Nephron progenitor cell (in vitro differentiated cells): Measurements from ENCODE around the gene SEBOX.

ENCODE experiments used
- DNase-seq: peaks from one replicate; pipeline ENCODE4 v3.0.0; 2021
- H3K27ac Mint-ChIP-seq: 2 replicates; pipeline ENCODE4 v1.8.0; 2021; ENCODE audit warnings: mild to moderate bottlenecking, moderate library complexity, mixed read lengths
- H3K27me3 Mint-ChIP-seq: 2 replicates; pipeline ENCODE4 v1.8.0; 2021; ENCODE audit warnings: mild to moderate bottlenecking, low read depth, mixed read lengths; ENCODE audit not compliant: poor library complexity
- H3K36me3 Mint-ChIP-seq: 2 replicates; pipeline ENCODE4 v1.8.0; 2021; ENCODE audit warnings: low read depth, mixed read lengths
- H3K4me1 Mint-ChIP-seq: 2 replicates; pipeline ENCODE4 v1.8.0; 2021; ENCODE audit warnings: mixed read lengths
- H3K4me3 Mint-ChIP-seq: 2 replicates; pipeline ENCODE4 v1.8.0; 2021; ENCODE audit warnings: mild to moderate bottlenecking, moderate library complexity, mixed read lengths
- H3K9me3 Mint-ChIP-seq: 2 replicates; pipeline ENCODE4 v1.8.0; 2021; ENCODE audit warnings: mild to moderate bottlenecking, moderate library complexity, mixed read lengths
- CTCF ChIP-seq: fragments of 200-600 bp; sonication (generic); IDR thresholded peaks from 2 replicates; pipeline ENCODE4 v1.5.0; 2021; ENCODE audit warnings: antibody characterized with exemption

The SEBOX gene

GRCh38 chr17:28327709-28328108 lies 37.3 kb downstream of the SEBOX start:
- Mint-ChIP-seq H3K9me3 (no peaks in the 10 kb centered on the region), H3K4me3 (no peak overlapping the region), H3K27ac (peak overlapping the region; percentile 63), H3K4me1 (peaks cover 30% of the 10 kb centered on the region), H3K36me3 (peaks cover 32% of the 10 kb centered on the region), H3K27me3 (peaks cover 3% of the 10 kb centered on the region)
- no peak for TF ChIP-seq CTCF
- DNase-seq = no peak

- no peak for DNase-seq
- Mint-ChIP-seq H3K27me3 (no peaks in the 10 kb centered on the region), H3K9me3 (no peaks in the 10 kb centered on the region), H3K4me1 (peaks cover 36% of the 10 kb centered on the region), H3K36me3 (peaks cover 37% of the 10 kb centered on the region), H3K4me3 (no peak overlapping the region), H3K27ac (no peak overlapping the region)
- TF ChIP-seq CTCF = no peak
Measured at GRCh38 chr17:28327031-28327607, 37.9 kb downstream of the SEBOX start.

- peaks cover 45% of the 10 kb centered on the region for H3K36me3 Mint-ChIP-seq
- peaks cover 45% of the 10 kb centered on the region for H3K4me1 Mint-ChIP-seq
- no peak for TF ChIP-seq CTCF
- DNase-seq = no peak
- H3K27me3 Mint-ChIP-seq = no peaks in the 10 kb centered on the region
- peak overlapping the region; percentile 46 for H3K27ac Mint-ChIP-seq
- no peak overlapping the region for H3K4me3 Mint-ChIP-seq
- no peaks in the 10 kb centered on the region for H3K9me3 Mint-ChIP-seq
Measured at GRCh38 chr17:28326114-28326513, 38.9 kb downstream of the SEBOX start.

GRCh38 chr17:28325211-28325610 lies 39.8 kb downstream of the SEBOX start:
- H3K27ac Mint-ChIP-seq = peak overlapping the region; percentile 46
- no peak for TF ChIP-seq CTCF
- H3K4me3 Mint-ChIP-seq = no peak overlapping the region
- peaks cover 54% of the 10 kb centered on the region for H3K4me1 Mint-ChIP-seq
- no peaks in the 10 kb centered on the region for H3K9me3 Mint-ChIP-seq
- H3K27me3 Mint-ChIP-seq = no peaks in the 10 kb centered on the region
- H3K36me3 Mint-ChIP-seq = peaks cover 54% of the 10 kb centered on the region
- no peak for DNase-seq

- no peaks in the 10 kb centered on the region for H3K9me3 Mint-ChIP-seq
- no peaks in the 10 kb centered on the region for H3K27me3 Mint-ChIP-seq
- peaks cover 58% of the 10 kb centered on the region for H3K4me1 Mint-ChIP-seq
- no peak overlapping the region for H3K4me3 Mint-ChIP-seq
- DNase-seq = no peak
- TF ChIP-seq CTCF = no peak
- H3K27ac Mint-ChIP-seq = peak overlapping the region; percentile 46
- peaks cover 55% of the 10 kb centered on the region for H3K36me3 Mint-ChIP-seq
Measured at GRCh38 chr17:28324781-28325180, 40.2 kb downstream of the SEBOX start.

- Mint-ChIP-seq H3K36me3 (peaks cover 55% of the 10 kb centered on the region), H3K9me3 (no peaks in the 10 kb centered on the region), H3K4me3 (no peak overlapping the region), H3K27me3 (no peaks in the 10 kb centered on the region), H3K27ac (peak overlapping the region; percentile 42), H3K4me1 (peaks cover 63% of the 10 kb centered on the region)
- TF ChIP-seq CTCF = no peak
- no peak for DNase-seq
Measured at GRCh38 chr17:28324267-28324745, 40.7 kb downstream of the SEBOX start.
